ENCODE data around the gene ADAP1.
"Not testable (repeated sequence)": the region's sequence is repeated elsewhere in the genome, so short reads cannot be mapped to it uniquely, and the experiment has no call there.

Gene ADAP1

GRCh38 chr7:954330-955238 is at the start of gene ADAP1:
Gene ADAP1, minus strand, starts transcription at chr7:954680. Its CDS starts 203 bp downstream, at chr7:954477.
- DNase-seq, result no peak

DNA sequence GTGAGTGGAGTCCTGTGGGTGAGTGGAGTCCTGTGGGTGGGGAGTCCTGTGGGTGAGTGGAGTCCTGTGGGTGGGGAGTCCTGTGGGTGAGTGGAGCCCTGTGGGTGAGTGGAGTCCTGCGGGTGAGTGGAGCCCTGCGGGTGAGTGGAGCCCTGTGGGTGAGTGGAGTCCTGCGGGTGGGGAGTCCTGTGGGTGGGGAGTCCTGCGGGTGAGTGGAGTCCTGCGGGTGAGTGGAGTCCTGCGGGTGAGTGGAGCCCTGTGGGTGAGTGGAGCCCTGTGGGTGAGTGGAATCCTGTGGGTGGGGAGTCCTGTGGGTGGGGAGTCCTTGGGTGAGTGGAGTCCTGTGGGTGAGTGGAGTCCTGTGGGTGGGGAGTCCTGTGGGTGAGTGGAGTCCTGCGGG is 48.0 kb upstream of the ADAP1 start:
- not testable (repeated sequence) for DNase-seq

GRCh38 chr7:1002026-1002425 is 47.5 kb upstream of the ADAP1 start:
- DNase-seq, result not testable (repeated sequence)

GRCh38 chr7:1001069-1001770 is 46.7 kb upstream of the ADAP1 start:
- not testable (repeated sequence) for DNase-seq

DNA sequence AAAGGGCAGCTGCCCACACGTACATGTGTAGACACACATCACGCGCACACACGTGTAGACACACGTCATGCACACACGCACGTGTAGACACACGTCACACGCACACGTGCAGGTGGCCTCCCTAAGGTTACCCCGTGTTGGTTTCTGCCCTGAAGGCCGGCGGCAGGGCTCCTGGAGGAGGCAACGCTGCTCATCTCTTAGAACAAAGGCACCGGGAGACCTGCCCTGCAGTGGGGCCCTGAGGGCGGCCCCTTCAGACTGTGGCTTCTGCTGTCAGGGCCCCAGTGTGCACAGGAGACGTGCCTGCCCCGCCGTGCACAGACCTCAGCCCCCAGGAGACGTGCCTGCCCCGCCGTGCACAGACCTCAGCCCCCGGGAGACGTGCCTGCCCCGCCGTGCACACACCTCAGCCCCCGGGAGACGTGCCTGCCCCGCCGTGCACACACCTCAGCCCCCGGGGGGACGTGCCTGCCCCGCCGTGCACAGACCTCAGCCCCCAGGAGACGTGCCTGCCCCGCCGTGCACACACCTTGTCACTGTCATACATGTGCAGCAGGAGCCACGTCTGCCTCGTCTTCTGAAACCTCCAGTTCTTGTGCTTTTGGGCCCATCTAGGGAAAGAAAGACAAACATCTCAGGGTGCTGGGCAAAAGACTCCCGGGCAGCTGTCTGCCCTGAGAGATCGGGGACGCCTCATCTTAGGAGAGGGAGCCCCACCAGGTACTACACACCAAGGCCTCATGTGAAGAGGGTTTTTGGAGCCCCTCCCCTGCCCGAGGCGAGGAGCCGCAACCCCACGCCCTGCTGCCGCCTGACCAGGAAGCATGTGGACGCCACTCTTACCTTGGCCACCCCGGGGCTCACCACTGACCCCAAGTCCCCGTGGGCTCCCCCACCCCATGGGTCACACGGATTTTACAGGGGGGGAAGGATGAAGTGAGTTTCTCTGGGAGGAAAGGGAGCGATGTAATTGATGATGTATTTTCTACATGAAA is 45.8 kb upstream of the ADAP1 start:
- DNase-seq, result no peak

GRCh38 chr7:999149-999879 is 44.8 kb upstream of the ADAP1 start:
- DNase-seq, result no peak

DNA sequence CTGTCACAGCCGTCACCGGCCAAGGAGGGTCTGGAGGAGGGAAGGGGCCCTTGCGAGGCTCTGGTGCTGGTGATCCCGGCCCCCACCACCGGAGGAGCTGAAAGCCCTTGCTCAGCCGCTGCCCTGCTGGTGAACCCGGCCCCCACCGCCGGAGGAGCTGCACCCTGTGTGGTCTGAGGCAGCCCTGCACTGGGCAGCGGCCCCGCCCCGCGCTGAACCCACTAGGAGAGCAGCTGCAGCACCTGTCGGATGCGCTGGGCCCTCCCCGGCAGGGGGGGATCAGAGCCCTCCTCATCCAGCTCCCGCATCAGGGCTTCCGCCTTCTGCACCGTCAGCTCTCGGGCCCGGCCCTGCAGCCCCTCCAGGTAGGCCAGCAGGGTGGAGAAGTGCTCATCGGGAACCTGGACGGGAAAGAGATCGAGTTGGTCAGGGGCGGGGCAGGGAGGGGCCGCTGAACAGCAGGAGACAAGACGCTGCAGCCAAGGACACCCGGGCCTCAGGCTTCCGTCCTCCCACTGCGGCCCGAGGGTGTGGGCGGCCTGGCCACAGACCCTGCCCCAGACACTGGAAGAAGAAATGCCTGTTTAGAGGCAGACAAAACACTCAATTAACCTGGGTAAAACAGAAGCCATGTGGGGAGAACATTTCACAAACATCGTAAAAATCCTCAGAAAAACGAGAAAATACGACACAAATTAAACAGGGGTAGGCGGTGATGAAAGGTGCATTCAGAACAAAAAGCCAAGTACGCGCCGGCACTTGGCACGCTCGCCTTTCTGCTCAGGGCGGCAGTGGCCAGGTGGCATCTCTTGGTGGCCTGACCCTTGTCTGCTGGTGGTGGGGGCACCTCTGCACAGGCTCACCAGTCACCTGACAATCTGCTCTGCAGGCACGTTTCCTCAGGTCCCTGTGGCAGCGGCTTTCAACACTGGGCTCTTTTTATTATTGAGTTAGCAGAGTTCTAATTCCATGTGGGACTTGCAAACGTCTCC is 43.2 kb upstream of the ADAP1 start:
- no peak for DNase-seq

DNA sequence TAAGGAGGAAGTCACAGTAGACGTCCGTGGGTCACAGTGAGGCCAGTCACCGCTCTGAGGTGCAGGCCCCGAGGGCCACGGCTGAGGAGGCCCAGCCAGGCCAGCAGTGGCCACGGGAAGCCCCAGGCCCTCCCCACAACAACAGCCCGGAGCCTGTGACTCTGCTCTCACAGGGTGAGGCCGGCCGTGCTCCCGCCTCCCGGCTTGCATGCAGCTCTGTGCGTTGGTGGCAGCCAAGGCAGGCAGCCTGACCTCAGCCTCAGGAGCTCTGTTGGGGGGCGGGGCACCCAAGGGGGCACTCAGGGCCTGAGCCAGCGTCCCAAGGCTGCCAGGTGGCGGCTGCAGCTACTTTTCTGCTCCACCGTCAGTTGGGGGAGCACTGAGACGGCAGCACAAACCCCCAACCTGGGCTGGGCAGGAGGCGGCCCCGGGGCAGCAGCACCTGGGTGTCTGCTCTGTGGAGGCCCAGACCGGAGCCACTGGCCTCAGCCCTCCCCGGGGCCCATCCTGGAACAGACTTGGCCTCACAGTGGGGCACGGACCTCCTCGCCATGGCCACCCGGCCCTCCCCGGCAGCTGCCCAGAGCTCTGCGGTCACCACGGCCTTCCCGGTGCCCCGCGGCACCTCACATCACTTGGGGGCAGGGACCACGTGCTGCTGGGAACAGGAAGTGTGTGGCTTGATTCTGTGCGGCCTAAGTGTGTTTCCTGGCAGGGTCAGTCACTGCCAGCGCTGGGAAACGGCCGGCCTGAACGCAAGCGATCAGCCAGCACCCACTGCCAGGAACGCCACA is 41.8 kb upstream of the ADAP1 start:
- DNase-seq, result no peak

DNA sequence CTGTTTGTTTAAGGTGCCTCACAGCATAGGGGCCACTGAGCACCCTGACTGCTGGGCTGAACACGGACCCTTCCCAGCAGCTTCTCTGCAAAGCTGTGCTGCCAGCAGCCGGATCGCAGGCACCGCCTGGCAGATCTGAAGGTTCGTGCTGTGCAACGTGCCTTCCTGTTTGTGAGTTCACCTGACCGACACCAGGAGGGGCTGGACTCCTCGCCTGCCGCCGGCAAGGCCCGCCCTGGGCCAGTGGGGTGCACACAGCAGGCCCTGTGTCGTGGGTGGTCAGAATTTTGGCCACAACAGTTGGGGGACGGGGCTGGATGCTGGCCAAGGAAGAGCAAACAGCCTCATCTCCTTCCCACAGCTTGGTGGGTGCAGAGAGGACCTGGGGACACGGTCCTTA is 41.1 kb upstream of the ADAP1 start:
- DNase-seq, result no peak

DNA sequence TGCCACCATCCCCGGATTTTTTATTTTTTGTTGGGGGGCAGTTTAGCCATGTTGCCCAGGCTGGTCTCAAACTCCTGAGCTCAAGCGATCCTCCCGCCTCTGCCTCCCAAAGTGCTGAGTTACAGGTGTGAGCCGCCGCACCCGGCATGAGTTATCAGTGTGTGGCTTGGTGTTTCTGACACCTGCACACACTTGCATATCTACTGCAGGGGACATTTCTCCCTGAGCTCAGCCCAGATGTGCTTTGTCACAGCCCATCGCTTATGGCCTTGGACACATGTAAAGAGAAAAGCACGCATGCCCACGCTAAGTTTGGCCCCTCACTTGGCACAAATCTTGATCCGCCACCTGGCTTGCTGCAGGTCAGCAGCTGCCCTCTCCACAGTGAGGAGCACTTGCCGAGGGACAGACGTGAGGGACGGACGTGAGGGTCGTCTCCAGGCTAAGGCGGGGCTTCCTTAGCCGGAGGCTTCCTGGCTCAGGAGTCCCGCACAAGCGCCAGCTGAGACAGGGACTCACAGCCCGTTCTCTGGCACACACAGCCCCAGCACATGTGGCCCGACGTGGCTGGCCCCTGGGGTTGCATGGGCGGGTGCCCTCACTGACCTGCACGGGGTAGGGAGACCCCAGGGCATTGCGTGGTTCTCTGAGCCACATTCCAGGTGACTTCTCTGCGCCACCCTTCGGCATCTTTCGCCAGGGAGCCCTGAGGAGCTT is 40.3 kb upstream of the ADAP1 start:
- DNase-seq, result no peak

DNA sequence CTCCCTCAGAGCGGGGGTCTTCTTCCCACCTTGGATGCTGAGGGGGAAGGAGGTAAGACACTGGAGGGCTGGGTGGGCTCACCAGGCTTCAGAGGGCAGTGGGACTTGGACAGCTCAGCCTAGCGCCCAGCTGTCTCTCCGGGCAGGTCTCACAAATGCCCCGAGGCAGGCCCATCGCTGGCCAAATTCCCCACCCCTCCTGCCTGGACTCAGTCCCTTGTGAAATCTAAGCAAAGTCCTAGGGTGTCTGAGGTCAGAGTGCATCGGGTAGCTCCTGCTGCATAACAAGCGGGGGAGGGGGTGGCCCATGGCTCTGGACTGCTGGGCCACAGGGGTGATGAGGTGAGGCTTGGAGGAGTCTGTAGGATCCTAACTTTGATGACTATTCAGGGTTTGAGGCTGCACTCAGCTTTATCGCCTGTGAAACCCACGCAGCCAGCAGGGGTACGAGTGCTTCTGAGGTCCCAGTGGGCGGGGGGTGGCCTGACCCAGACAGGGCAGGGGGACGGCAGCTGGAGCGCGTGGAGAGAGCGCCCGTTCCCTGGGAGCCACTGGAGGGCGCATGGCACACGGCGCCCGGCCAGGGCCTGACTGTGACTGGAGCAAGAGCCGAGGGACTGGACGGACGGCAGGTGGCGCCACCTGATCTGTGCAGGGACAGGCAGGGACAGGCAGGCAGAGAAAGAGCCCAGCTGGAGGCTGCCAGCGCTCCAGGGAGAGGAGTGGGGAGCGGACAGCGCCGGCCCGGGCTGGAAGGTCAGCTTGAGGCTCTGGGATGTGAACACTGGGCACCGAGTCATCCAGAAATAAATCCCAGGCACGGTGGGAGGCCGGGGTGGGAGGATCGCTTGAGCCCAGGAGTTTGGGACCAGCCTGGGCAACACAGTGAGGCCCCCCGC is 38.5 kb upstream of the ADAP1 start:
- peak; percentile 94 for DNase-seq

DNA sequence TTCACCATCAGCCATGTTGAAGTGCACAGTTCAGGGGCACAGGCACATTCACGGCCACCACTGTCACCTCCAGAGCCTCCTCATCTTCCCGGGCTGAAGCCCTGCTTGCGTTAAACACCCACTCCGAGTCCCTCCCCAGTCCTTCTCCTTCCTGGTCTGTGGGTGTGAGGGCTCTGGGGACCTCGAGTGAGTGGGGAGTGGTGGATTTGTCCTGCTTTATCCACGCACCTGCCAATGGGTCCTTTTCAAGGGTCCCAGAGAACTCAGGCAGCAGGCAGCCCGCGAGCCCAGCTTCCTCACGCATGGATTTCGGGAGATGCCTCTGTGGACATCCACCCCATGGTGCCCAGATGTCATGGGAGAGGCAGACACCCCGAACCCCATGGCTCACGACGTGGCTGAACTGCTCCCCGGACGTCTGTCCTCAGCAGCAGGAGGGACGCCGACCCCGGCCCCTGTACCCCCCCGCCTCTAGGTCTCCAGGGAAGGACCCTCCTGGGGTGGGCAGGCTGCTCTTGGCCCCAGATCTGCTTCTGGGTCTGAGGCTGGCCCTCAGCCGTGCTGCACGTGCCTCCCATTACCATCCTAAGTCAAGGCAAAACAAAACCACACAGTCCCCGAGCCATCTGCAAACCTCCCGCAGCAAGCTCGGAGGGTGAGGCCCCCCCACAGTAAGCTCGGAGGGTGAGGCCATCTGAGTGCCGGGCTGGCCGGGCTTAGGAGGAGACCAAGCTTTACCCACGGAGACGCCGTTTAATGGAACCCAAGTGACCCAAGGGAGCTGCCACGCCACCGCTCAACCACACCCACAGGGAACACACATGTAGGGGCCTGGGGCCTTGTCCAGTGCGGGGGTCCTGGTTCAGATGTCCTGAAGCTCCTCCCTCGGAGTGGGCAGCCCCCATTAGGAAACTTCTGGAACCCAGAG is 37.5 kb upstream of the ADAP1 start:
- DNase-seq, result no peak

GRCh38 chr7:990933-991728 is 36.7 kb upstream of the ADAP1 start:
- no peak for DNase-seq

GRCh38 chr7:990352-990932 is 36.0 kb upstream of the ADAP1 start:
- no peak for DNase-seq

GRCh38 chr7:988963-989529 is 34.6 kb upstream of the ADAP1 start:
- DNase-seq, result no peak
